Breast epithelium (tissue), 3 donors: Measurements from ENCODE around the gene POGK.

ENCODE experiments used
- POLR2A ChIP-seq: fragments of 450-650 bp; IDR thresholded peaks from one replicate; pipeline ENCODE4 v1.6.1; 2016; ENCODE audit warnings: antibody characterized with exemption, mild to moderate bottlenecking, moderate library complexity
- POLR2AphosphoS5 ChIP-seq, 3 donors: sonication (generic); formaldehyde crosslinking; IDR thresholded peaks; one replicate each; pipeline ENCODE4 v1.6.1; 2017; ENCODE audit warnings: antibody characterized with exemption in 3 of 3

DNA sequence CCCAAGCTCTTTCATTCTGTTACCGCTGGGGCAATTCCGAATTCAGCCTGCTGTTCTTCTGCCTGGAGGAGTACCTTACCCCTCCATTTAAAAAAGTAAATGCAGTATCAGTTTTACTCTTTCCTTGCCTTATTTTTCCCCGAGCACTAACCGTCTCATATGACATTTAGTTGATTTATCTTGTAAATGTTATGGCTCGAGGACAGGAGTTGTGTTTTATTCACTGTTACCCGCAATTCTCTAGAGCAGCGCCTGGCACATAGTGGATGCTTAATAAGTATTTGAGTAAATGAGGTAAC is 37.2 kb downstream of the POGK start:
- TF ChIP-seq POLR2AphosphoS5 (IDR thresholded peaks at IDR 0.05) (no peak), POLR2A (no peak)
